HG03558 (cell line): ENCODE data around the gene CYP26B1.

ENCODE experiments used
- ATAC-seq: cut with Tn5 transposase; IDR thresholded peaks from one replicate; pipeline ENCODE4 v1.9.1; 2021; ENCODE audit warnings: moderate number of reproducible peaks; ENCODE audit not compliant: unreplicated experiment; ENCODE audit errors: extremely low read depth

CYP26B1 gene

DNA sequence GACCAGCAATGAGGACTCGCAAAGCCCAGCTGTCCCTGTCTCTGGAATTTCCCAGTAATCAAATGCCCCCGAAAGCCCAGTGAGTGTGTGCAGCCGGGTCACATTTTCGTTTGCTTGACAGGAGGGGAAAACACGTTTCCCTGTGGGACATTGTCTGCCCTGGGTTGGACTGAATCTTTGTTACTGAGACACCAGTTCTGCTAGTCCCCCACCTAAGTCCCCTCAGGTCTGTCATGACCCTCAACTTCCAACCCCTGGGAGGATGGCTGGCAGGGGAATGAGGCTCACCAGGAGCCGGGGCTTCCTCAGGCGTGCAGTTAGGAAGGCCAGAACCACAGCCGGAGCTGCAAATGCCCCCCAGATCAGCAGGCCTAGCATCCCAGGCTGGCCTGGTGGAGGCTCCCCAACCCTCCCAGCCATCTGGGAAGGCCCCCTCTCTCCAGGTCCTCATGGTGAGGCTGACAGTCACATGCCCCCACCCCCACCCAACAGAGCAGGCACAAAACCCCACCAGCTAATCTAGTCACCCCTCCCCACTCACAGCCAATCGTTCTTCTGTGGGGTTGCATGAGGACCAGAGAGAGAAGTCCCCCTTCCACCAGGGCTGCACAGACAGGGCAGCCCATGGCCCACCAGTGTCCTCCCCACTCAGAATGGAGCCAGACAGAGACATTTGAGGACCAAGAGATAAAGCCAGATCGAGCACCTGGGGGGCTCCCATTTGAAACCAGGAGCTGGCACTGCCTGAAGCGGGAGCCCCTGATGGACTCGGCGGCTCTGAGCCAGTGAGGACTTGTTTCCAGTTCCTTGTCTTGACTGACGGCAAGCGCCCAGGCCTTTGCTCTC is 33.6 kb downstream of the CYP26B1 start:
- no peak for ATAC-seq

DNA sequence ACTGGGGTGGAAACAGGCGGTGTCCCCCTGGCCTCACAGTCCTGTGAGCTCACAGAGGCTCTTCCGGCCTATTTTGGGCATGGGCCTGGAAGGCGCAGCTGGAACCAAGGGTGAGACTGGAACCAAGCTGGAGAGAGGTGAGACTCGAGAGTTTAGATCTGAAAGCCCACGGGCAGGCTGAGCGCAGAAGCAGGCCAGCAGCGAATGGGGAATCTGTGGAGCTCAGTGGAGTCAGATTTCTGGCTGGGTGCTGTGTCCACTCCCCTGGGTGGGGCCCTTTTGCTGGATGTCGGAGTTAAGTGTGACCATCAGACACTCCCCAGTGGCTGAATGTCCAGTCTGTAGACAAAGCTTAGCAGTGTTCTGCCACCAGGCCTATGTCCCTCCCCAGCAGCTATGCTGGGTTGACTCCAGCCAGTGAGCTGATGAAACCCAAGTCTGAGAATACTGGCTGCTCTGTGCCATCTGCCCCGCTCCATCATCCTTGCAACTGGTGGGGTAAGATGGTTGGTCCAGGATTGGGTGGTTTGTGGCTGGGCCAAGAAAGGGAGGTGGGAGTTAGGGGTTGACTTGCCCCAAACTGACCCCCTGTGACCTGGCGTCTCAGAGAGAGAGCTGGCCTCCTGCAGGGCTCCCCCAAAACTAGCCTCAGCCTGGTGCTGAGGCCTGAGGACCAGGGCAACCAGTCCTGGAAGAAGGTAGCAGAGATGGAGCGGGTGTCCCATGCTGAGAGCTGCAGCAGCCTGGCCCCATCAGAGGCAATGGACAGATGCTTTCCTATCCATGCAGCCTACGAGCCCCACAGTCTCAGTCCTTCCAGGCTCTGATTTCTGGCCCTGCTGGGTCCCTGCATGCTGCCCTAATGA is 34.4 kb downstream of the CYP26B1 start:
- no peak for ATAC-seq

DNA sequence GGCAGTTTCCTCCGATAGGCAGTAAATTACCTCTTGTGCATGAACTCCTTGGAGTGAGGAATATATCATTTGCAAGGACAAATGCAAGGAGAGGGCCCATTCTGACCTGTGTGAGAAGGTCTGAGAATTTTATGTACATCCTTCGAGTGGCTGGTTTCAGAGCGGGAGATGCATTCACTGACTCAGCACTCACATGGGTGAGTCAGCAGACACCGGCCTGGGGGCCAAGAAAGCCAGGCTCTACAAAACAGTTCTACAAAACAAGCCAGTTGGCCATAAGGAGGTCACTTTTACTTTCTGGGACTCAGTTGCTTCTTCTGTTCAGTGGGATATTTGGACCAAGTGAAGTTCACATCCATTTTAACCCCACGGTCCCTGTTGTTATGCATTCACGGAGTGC is 35.3 kb downstream of the CYP26B1 start:
- ATAC-seq = no peak

DNA sequence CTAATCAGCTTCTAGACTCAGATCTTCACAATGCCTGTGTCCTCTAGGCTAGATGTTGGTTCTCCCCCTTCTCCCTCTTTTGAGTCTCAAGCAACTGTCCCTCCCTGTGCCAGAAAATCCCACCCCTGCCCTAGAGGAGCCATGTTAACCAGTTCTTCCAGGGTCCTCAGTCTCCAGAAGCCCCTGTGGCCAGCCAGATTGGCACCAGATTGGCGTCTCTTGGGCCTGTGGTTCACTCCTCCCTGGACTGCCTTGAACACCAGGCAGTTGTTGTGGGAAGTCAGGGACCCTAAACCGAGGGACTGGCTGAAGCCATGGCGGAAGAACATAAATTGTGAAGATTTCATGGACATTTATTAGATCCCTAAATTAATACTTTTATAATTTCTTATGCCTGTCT is 36.6 kb downstream of the CYP26B1 start:
- ATAC-seq = no peak

GRCh38 chr2:72109904-72110303 is 37.8 kb downstream of the CYP26B1 start:
- no peak for ATAC-seq

DNA sequence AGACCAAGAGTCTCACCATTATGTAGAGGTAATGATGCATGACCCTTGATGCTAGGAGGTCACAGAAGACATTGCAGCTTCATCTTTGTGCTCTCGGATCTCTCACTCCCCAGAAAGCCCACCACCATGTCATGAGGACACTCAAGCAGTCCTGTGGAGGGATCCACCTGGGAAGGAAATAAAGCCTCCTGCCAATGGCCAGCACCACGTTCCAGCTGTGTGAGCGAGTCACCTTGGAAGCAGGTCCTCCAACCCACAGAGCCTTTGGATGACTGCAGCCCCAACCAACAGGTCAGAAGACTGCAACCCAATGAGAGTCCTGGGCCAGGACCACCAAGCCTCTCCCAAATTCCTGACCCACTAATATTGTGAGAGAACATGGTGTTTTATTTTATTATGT is 38.4 kb downstream of the CYP26B1 start:
- no peak for ATAC-seq

- no peak for ATAC-seq
Observed at GRCh38 chr2:72108121-72108520, 39.5 kb downstream of the CYP26B1 start.

DNA sequence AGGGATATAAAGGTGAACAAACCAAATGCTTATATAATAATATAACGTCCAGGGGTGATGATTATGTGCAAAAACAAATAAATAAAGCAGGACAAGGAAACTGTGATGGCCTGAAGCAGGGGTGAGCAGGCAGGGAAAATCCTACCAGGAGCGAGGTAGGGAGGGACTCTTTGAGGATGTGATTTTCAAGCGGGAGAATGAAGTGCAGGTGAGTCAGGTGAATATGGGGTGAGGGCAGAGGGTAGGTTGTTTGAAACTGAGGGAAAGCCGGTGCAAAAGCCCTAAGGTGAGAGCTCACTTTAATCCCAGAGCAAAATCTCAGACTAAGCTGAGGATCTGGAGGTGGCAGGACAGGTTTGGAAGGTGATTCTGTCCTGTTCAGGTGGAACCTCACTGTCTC is 40.7 kb downstream of the CYP26B1 start:
- ATAC-seq = no peak

DNA sequence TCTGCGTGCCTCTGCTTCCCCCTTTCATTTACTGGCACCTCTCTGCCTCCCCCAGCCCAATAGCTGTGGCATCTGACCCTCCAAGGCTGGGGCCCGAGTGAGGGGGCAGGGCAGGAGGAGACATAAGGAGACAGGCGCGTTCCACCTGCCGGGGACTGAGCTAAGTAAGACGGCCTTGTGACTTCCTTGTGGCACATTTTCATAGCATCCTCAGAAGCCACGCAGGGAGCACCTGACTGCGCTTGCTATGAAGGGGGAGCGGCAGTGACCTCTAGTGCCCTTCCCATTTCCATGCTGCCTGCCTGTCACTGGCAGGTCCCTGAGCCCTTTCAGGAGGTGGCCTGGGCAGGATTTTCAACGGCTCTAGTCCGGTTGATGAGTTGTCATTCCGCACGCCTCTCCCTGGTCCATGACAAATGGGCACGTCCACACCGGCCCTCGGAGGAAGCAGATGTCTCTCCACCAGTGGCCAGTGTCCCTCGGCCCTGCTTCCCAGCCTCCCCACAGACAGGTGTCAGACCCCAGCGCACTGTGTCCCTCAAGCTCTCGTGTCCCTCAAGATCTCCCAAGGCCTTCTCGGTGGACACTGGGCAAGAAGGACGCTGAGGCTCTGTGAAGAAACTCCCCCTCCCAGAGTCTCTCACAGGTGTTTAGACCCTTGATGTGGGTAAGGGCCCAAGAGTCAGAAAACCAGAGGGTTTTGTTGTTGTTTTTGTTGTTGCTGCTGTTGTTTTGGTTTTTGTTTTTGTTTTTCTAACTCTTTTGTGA is 42.7 kb downstream of the CYP26B1 start:
- no peak for ATAC-seq

DNA sequence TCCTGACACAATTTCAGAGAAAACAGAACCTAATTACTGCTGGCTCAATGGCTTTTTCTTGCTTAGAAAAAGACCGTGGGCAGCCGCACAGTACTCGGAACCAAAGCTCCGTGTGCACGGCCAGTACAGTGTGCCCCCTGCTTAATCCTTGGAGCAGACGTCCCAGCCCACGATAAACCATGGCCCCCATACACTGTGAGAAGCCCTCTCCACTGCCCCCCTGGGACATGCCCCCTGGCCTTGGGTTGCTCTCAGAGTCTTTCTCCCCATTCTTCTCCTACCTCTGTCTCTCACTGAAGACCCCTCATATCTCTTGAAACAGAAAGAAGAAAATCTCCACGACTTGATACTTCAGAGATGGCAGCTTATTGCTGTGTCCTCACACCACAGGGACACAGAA is 44.0 kb downstream of the CYP26B1 start:
- ATAC-seq = no peak

DNA sequence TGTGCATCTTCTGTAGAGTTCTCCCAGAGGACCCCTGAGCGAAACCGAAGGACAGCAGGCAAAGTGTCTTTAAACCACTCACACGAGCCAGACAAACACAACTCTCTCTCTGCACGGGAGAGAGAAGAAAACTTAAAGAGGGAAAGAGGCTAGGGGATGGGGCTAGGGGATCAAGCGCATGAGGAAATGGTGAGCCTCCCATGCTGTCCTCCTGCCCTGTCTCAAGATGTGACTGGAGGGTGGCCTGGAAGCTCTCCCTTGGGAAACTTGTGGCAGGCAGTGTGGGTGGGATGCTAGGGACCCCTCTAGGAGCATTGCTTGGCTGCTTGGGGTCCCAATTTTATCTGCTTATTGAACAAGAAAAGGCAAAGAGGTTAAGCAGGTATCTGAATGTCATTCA is 44.5 kb downstream of the CYP26B1 start:
- ATAC-seq = no peak

DNA sequence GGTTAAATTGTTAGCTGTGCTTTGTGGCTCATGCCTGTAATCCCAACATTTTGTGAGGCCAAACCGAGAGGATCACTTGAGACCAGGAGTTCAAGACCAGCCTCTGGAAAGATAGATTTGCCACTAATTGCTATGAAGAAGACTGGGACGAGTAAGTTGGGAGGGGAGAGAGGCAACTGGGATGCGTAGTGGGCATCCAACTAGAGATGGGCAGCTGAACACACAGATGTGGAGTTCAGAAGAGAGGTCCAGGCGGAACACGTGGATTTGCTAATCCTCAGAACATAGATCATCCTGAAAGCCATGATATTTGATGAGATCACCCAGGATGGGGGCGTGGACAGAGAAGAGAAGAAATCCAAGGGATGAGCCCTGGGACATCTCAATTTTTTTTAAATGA is 48.7 kb downstream of the CYP26B1 start:
- ATAC-seq = no peak

DNA sequence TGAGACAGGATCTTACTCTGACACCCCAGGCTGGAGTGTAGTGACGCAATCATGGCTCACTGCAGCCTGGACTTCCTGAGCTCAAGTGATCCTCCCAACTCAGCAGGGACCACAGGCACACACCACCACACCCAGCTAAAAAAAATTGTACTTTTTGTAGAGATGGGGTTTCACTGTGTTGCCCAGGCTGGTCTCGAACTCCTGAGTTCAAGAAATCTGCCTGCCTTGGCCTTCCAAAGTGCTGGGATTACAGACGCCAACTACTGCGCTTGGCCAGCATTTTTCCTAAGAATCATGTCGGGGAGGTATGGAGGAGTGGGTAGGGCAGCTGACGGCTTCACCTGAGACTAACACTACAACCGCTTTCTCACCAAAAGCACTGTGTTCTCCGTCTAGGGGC is 50.4 kb downstream of the CYP26B1 start:
- ATAC-seq = no peak

GRCh38 chr2:72096181-72096580 is 51.5 kb downstream of the CYP26B1 start:
- no peak for ATAC-seq

- no peak for ATAC-seq
Observed at GRCh38 chr2:72095364-72095763, 52.3 kb downstream of the CYP26B1 start.

DNA sequence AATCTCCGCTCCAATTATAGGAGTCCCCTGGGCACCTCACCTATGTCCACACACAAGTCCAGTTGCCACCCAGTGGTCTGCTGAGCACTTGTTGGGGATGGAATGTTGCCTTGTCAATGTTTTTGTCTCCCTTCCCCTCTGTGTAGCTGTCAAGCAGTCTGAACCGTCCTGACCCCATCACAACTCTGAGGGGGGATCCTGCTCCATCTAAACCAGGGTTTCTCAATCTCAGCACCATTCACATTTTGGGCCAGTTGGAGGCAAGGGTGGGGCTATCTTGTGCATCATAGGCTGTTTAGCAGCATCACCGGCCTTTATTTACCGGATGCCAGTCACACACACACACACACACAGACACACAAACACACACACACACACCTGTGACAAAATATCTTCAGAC is 53.0 kb downstream of the CYP26B1 start:
- ATAC-seq = no peak

DNA sequence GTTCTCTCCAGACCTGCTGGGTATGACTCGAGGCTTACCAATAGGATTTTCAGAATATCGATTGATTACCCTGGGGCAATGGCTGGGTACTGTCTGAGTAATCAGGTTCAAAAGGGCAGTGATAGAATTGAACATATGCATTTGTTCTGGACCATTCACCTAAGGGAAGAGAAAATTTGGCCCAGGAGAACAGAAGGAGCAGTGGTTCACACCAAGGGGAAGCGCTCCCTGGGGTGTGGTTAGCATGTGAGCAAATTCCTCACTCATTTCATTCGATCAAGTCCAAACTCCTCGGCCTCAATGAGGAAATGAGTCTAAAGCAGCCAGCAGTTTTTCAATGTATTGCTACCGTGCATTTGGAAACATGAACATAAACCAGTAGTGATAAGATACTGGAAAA is 55.6 kb downstream of the CYP26B1 start:
- ATAC-seq = no peak

- ATAC-seq = no peak
Observed at GRCh38 chr2:72090781-72091482, 56.7 kb downstream of the CYP26B1 start.

DNA sequence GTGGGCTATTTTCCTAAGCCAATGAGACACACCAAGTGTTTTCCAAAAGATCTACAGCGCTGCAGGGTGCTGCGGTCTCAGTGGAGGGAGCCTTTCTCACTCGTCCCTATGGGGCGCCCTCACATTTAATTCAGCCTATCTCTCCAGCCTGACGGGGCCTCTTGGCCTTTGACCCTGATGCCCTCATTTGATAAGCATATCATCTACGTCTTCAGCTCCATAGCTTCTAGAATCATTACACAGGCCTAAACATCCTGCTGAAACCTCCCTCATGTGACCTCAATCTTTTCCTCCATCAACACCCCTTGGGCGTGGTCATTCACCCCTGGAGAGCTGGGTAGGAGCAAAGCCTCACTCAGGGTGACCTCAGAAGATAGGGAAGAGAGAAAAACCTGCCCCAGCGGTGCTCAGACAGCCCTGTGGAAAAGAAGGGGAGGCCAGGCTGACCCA is 57.4 kb downstream of the CYP26B1 start:
- no peak for ATAC-seq

DNA sequence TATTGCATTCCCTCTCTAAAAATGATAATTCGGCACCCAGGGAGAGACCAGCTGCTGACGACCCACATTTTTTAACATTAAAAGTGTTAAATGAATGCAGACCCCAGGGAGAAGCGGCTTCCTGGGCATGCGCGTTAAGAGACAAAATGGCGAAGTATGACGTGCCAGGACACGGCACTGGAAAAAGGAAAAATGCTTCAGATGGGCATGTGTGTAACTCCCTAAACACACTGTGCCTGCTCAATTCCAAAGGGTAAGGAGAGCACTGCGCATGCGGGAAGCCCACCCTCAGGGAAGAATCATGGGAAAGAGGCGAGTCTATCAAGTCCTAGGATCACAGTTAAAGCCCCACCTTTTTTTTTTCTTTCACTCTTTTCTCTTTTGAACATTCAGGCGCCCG is 58.1 kb downstream of the CYP26B1 start:
- no peak for ATAC-seq
